Activated CD8-positive, alpha-beta memory T cell treated with anti-CD3 and anti-CD28 coated beads for 4 hours (primary cell): ENCODE results near the gene COX10.

Experiments
- DNase-seq, 2 donors: peaks; one replicate each; pipeline ENCODE4 v3.0.0-alpha.2; 2020; ENCODE audit warnings: low read depth in 2 of 2

Gene COX10

DNA sequence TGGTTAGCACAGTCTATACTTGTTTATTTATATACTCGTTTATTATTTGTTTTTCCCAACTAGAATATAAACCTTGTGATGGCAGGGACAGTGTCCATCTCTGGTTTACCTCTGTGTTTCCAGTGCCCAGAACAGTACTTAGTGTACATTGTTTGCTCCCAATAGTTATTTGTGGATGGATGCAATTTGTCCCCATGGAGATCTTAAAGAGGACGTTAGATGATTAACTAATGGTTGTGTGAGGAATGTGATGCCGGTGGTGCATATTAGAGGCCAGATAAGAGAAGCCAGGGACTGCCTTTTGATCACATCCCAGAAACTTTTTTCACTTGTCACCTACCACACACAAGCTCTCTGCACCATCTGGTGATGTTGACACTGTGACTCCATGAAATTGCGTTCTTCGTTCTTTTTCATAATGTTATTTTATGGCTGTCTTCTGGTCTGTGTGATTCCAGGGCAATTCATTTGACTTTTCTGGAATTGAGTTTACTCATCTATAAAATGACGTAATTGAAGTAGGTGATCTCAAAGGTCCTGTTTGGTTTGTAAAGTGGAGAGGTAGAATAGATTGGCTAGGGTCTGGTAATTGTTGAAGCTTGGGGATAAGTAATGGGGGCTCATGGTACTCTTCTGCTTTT is 1.2 kb downstream of the COX10 start:
- no peak for DNase-seq

DNA sequence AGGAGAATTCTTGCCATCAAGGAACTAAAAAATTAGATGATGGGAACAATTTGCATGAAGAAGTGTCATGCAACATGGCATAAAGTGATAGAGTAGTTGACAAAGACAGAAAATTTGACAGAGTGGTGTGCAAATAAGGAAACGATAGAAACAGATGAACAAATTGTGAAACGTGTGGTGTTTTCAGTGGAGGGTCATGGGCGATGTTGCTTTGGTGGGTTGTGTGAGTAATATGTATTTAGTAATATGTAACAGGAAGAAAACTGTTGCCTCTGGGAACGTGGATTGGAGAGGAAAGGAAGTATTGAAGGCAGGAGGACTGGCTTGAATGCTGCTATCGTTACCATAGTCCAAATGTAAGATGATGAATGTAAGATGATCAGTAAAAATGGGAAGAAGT is 3.6 kb downstream of the COX10 start:
- DNase-seq: no peak

DNA sequence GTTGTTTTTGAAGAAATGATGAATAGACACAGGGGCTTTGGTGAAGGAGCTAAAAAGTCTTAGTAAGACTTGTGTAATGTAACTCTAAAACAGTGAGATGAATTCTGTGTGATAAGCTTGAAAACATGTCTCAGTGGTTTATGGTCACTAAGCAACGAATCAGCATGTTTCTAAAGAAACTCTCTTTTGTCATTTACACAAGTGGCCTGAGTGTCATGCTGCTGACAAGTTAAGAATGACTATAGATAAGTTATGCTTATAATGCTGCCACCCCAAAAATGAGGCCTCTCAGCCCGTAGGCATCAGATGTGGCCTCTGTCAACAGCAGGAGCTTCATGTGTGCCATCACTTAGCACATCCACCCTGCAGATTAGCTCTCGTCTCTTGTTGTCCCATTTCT is 8.7 kb downstream of the COX10 start:
- DNase-seq: no peak

DNA sequence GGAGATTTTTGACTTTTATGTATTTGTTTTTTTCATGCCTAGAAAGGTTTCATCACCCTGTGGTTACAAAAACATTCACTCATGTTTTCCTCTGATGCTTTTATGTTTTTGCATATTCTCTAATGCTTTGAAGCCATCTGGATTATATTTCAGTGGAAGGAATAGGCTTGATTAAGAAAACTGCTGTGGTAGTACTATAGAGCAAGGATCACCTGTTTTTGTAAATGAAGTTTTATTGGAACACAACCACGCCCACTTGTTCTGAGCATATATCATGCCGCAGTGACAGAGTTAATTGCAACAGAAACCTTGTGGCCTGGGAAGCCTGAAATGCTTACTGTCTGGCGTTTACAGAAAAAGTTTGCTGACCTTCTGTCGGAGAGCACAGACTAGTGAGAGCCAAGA is 11.5 kb downstream of the COX10 start:
- no peak for DNase-seq

DNA sequence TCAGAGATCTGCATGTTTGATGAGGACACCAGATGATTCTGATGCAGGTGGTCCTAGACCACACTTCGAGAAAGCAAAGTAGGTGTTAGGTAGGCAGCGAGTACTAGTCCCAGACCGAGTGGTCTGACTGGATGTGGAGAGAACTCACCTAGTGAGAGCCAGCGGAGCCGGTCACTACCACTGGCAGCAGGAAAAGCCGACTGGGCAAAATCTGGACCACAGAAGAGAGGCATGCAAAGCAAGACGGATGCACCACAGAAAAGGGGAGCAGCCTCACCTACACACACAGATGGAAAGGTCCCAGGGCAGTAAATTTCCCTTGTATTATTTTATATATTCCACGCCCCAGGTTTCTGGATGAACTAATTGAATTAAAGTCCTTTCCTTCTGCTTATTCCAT is 13.5 kb downstream of the COX10 start:
- no peak for DNase-seq

DNA sequence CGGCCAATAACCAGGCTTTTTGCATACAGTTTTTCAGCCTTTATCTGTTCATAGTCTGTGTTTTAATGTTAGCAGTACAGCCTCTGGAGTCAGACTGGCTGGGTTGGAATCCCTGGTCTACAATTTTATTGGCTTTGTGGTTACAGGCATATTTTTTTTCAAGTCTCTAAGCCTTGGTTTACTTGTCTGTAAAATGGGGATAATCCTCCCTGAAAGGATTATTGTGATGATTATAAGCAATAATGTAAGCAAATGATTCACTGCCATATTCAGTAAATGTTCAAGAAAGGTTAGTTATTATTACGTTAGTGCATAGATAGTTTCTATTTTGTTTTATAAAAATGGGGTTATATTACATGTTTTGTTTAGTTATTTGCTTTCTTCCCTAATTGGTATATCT is 15.7 kb downstream of the COX10 start:
- no peak for DNase-seq

DNA sequence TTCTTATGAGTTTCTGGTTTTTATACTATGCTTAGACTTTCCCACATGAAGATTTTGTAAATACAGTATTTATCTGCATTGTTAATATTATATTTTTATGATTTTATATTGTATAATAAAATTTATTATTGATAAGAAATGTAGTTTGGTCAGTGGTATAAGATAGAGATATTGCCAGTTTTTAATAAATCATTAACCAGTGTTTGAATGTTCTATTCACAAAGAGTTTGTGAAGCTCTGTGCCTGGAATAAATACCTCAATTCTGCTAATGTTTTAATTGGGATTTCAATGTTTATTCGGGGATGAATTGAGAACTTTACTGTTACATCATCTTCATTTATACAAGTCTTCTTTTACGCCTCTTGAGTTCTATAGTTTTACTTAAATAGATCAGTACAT is 16.9 kb downstream of the COX10 start:
- DNase-seq: no peak

DNA sequence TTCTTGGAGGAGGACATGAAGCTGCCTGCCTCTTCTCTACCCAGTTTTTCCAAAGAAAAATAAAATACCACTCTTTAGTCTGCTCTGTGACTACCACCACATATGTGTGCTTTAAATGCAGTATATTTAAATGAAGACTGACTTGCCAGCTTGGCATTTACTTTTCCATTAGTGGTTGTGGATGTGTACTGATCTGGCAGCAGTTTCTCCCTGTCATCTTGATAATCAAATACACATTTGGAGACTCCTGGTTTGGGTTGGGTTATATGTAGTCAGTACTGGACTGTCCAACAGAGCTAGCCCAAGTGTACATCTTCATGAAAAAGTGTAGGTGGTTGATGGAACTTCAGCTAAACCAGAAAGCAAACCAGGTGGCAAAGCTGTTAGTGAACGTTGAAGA is 19.9 kb downstream of the COX10 start:
- no peak for DNase-seq

DNA sequence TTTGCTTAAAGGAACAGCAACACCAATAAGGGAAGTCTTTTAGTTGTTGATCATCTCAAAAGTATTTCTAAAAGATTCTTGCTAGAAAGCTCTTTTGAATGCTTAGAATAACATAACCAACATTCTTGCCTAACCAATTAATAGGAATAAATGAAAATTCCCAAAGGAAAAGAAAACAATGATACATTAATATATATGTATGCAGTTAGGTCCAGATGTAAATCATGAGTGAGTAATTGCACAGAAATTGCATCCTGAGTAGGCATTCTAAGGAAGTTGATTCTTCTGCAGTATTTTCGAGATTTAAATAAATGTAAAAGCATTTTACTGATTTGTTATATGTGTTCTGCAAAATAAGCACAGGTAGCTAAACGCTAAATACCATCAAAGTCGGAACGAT is 22.1 kb downstream of the COX10 start:
- DNase-seq: no peak

DNA sequence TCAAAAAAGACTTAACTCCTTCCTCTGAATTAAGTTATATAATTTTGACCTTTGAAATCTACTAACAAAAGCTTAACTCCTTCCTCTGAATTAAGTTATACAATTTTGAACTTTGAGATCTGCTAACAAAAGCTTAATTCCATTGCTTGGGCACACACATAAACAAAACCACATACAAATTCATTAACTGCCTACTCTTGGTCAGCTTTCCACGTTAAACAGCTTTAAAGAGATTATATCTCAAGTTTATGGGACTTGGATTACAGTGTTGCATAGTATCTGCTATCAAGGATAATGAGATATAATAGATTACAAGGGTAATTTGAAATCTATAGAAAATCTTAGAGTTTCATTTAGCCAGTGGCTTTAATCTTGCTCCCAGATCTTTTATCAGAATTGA is 23.5 kb downstream of the COX10 start:
- DNase-seq: no peak

DNA sequence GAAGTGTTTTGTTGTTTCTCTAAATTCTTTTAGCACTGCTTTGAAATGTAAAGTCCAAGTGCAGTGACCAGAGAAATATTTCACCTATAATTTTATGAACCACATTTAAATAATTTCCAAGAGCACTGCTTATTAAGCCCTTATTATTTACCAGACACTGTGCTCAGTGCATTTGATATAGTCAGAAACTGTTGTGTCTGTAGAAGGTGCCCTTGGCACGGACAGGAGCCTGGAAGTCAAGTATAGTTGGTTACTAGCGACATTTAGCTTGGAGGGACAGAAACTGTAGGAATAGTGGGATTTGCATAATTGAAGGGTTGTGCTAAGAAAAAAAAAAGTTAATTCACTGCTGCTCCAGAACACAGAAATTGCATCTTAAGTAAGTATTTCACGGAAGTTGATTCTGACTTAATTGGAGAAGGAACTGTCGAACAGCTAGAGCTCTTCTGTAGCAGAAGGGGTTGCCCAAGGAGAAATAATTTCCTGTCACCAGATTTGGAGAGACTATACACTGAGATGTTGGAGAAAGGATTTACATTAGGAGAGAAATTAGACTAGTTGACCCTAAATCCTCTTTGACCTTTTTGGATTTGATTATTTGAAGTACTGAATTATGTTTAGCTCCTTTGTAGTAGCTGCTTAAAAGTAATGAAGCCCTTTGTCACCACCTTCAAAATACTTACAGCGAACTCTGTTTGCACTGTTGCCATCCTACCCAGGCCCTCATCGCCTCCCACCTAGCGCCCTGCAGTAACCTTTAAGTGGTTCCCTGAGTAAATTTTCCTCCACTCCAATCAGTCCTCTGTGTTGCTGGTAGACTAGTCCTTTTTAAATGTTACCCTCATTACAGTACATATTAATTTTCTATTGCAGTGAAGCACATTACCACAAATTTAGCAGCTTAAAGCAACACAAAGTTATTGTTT is 25.6 kb downstream of the COX10 start:
- no peak for DNase-seq

DNA sequence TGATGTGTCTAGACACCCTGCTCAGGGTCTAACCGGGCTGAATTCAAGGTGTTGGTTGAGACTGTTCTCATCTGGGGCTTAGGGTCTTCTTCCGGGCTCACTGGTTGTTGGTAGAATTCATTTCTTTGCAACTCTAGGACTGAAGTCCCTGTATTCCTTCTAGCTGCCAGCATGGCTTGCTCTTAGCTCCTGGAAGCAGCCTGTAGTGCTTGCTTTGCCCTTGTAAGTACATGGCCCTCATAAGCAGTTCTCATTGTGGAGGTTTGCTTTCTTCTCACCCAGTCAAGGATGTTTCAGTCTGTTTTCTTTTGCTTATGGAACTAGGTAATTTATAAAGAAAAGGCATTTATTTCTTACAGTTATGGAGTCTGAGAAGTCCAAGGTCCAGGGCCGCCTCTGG is 26.3 kb downstream of the COX10 start:
- DNase-seq: no peak

DNA sequence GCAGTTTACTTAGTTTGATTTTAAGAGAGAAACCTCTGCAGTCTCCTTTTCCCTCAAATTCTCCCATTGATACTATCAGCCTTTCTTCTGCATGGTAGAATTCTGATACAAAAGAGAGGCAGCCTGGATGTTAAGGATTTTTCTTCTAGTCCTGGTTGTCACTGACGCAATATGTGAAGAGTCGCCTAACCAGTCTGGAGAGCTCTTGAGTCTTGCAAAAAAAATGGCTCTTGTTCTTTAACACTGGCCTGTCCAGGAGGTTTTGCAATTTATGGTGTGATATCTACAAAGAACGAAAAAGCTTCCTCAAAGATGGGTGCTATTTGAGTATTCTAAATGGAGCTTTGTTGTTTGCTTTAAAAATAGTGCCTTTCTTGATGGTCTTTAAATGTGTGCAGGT is 28.9 kb downstream of the COX10 start:
- no peak for DNase-seq

DNA sequence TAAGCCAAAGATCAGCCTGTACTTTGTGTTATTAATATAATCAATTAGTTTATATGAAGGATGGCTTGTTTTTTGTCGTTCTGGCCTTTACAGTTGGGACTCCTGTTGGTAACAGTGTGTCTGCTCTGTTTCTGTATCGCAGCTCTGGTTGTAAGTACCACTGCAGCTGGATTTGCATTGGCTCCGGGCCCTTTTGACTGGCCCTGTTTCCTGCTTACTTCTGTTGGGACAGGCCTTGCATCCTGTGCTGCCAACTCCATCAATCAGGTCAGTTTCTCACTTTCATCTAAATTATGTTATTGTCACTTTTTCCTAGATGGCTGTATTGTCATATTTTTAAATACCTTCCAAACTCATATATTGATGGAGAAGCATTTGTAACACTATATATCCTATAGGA is 32.7 kb downstream of the COX10 start:
- no peak for DNase-seq

DNA sequence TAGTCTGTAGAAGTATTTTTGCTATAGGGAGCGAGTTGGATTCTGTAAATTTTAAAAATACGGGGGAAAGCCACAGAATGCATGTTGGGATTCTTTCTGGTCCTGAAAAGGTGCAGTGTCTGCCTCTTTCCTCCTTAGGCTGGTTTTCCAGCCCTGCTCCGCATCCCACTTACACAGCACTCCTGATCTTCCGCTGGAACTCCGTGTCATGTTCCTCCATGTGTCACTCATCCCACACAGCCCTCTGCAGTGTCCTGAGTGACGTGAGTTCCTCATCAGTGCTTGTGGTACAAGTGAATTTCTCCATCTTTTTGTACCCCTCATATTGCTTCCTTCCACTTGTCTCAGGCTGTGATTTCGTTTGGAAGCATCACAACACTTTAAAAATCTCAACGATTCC is 34.5 kb downstream of the COX10 start:
- no peak for DNase-seq

DNA sequence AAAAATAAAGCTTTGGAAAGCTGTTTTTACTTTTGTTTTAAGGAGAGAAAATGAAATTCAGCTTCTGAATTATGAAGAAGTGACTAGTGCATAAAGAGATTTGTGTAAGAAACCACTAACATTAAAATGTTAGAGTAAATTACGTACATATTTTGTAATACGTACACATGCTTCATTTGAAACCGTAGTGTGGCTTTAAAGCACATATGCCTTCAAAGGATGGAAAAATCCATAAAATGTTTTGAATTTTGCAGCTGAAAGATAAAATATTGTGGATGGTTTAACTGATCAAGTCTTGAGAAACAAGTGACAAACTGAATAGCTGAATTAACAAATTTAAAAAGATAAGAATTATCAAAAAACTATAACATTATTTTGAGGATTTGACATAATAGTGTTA is 35.4 kb downstream of the COX10 start:
- no peak for DNase-seq

DNA sequence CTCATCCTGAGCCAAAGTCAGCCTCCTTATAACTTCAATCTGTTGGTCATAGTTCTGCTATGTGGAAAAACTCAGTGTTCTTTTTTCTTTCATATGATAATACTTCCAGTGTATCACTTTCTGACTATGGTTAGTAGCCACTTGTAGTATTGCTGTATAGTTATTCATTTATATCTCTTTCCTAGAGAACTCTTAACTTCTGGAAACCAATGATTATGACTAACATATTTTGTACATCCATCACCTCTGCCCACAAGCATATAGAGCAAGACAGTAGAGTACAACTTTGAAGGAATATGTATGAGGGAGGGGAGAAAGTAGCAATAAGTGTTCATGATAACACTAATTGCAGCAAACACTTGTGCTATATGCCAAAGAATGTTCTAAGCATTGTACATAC is 38.6 kb downstream of the COX10 start:
- no peak for DNase-seq

DNA sequence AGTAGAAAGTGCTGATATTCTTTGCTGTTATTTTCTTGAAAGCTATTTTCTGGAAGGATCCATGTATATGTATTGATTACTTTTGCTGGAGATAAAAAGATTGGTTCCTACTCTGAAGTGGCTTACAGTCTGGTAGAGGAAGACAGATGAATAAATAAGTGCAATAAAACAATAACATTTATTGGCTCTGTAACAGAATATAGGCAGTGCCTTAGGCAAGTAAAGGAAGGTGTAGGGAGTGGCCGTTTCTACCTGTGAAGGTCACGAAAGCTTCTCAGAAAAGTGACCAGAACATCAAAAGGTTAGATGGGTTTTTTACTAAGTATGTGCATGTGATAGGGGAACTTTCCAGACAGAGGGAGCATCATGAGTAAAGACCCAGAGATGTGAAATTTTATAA is 43.1 kb downstream of the COX10 start:
- no peak for DNase-seq

DNA sequence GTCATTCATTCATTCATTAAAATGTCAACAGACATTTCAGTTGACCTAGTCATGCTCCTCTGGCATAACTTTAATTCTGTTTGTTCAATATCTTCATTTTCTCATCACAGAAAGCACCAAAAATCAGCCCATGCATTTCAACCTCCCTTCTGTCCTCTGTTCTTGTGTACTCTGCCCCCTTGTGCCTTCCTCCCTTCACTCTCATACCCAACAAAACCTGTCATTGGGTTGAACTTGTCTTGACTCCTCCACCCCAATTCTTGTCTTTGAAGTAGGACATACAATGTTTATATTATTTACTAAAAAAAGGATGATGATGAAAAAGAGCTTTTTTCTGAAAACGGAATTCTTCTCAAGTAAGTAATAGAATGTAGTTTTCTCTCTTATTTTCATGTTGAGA is 43.8 kb downstream of the COX10 start:
- DNase-seq: no peak

DNA sequence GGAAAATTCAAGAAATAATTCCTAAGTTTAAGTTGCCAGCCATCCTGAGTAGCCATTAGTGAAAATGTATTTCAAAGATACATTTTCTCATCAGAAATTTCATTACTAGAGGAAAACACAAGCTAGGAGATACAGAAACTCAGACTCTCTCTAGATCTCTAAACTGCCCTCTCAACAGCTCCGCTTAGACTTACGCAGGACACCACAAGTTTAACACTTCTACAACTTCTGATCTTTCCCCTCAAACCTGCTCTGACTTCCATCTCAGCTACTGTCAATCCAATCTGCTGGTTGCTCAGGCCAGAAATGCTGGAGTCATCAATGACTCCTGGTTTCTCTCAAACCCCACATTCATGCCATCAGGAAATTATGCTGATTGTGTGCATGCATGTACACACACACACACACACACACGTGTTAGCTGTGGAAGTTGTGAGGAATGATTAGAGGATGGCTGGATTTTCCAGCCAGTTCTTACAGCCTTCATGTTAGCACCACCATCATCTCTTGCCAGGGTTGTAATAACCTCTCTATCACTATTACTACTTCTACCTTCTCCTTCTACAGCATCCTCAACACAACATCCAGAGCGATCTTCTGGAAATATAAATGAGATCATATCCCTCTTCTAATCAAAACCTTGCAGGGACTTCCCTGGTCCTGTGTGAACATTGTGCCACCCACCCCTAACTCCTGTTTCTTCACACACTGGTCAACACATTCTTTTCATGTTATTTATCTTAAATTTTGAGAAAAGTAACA is 47.1 kb downstream of the COX10 start:
- no peak for DNase-seq

DNA sequence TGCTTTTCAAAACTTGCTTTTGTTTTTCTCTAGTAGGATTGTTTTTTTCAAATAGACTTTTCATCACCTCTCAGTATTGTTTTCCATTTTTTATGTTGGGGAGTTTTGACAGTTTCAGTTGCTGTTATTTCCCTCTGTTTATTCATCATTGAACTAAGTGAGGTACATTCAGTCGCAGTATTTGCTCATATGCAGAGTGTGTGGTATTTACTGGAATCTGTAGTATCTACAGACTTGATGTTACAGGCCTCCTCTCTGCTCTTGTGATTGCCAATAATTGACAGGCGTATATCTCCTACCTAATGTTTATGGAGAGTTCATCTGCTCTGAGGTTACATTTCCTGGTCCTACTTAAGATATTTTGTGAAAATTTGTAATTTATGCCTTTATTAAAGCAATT is 49.6 kb downstream of the COX10 start:
- DNase-seq: no peak

DNA sequence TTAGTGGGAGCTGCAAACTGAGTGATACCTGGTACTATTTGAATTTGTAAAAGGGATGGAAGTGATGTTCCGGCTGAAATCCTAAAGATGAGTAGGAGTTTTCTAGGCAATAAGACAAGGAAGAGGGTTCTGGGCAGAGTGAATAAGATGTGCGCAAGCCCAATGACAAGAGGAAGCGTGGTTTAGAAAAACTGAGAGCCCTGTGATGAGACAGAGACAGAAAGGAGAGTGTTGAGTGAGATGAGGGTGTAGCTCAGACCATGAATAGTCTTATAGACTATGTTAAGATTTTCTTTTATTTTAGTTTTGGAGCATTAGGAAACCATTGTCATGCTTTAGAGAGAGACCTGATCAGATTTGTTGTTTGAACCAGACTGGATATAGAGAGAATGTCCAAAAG is 50.2 kb downstream of the COX10 start:
- DNase-seq: no peak

DNA sequence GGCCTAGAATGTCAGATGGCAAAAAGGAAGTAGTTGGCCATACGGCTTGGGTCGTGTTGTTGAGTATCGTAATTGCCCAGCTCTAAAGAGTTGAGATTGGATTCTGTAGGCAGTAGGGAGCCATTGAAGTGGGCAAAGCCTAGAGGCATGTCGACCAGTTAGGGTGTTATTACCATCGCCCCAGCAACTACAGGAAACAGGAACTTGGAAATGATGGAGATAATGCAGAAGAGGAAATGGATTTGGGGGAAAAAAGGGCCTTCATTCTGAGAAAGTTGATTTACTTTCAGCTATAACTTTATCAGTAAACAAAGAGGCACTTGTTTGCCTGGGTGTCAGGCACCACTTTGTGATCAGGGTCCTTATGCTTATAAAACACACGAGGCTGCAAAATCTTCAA is 52.6 kb downstream of the COX10 start:
- no peak for DNase-seq
